Mesodermal cell (in vitro differentiated cells): Measurements from ENCODE around the gene ALX3.
A peak's percentile ranks its signal among the peaks of the same experiment; 100 is the strongest.

Experiments used
- H3K27ac ChIP-seq: 2 replicates; pipeline ENCODE4 v1.7.0; 2013; ENCODE audit warnings: mild to moderate bottlenecking, low read depth, low read length, moderate library complexity; ENCODE audit not compliant: severe bottlenecking
- H3K36me3 ChIP-seq: 2 replicates; pipeline ENCODE4 v1.7.1; 2013; ENCODE audit warnings: mild to moderate bottlenecking, low read length, moderate library complexity; ENCODE audit not compliant: control insufficient read depth, insufficient read depth
- H3K4me1 ChIP-seq: one replicate; pipeline ENCODE4 v1.7.1; 2013; ENCODE audit warnings: mild to moderate bottlenecking, low read length; ENCODE audit not compliant: insufficient read depth, control insufficient read depth, poor library complexity, severe bottlenecking
- H3K4me3 ChIP-seq: 2 replicates; pipeline ENCODE4 v1.7.0; 2013; ENCODE audit warnings: low read length, control low read depth, mild to moderate bottlenecking; ENCODE audit not compliant: insufficient read depth, poor library complexity, severe bottlenecking; ENCODE audit errors: extremely low read depth
- H3K9me3 ChIP-seq: 2 replicates; pipeline ENCODE4 v1.7.1; 2013; ENCODE audit warnings: mild to moderate bottlenecking, low read length, moderate library complexity; ENCODE audit not compliant: control insufficient read depth
- WGBS, 2 experiments: methylation state at CpG; one replicate each; pipeline ENCODE4 v1.1.5; 2013; ENCODE audit warnings: missing lambda C conversion rate in 2 of 2; ENCODE audit not compliant: insufficient coverage in 2 of 2; 5-methylcytosine and 5-hydroxymethylcytosine counted together

Gene ALX3

DNA sequence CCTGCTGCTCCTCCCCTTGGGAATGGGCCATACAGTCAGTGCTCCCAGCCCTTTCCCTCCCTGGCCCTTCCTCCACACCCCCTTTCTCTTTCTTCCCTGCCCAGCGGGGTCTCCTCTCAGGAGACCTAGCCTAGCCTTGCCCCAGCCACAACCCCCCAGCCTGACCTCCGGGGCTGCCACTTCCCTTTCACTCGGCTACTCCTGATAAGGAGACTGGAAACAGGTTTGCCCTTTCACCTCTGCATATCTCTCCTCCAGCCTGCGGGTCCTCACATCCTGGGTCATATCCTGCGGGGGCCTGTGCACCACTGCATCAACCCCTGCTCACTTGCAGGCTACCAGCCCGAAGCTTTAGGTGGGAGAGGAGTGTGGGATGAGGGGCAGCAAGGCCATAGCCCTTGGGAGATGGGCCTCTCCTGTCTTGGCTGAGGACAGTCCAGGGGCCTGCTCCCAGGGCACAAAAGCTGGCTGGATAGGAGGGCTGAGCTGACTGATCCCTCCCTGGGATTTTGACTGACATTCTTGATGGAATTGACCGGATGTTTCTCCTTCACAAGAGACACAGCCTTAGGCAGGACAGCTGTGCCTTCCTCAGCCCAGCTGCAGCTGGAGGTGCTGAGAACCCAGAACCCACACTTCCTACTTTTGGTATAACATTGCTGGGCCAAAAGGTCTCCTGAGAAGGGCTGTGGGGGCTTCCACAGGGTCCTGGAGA, 19.2 kb upstream of the ALX3 start:
- 40 to 51% methylated on average over 1 to 3 of the region's 7 CpGs for WGBS, 2 experiments
- Histone ChIP-seq H3K4me3 (no peak overlapping the region), H3K27ac (no peak overlapping the region), H3K36me3 (no peaks in the 10 kb centered on the region), H3K9me3 (peaks cover 7% of the 10 kb centered on the region), H3K4me1 (peaks cover 20% of the 10 kb centered on the region)

DNA sequence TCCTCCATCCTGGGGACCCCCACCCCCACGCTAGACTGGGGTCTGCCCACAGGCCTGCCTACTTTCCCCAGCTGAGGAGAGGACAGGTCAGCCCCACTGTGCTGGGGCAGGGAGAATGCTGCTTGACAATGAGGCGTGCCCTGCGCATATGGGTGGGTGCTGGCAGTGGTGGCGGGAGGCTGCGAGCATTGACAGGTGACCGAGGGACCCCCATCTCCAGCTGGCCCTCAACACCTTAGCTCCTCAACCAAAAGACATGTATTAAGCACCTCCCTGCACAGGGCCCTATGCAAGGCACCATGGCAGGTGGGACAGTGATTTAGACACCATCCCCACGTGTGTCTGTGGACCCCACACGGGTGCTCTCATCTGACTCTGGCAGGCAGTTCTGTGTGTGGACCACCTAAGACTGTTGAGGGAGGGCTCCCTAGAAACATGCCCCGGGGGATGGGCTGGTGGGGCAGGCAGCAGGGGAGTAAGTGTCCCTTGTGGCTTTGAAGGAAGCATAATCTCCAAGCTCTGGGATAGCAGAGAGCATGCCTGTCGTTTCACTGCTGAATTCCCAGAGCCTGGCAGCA, 18.4 kb upstream of the ALX3 start:
- WGBS, 2 experiments = 87 to 97% methylated on average over 6 to 7 of the region's 10 CpGs
- H3K27ac ChIP-seq = no peak overlapping the region
- no peak overlapping the region for H3K4me3 ChIP-seq

DNA sequence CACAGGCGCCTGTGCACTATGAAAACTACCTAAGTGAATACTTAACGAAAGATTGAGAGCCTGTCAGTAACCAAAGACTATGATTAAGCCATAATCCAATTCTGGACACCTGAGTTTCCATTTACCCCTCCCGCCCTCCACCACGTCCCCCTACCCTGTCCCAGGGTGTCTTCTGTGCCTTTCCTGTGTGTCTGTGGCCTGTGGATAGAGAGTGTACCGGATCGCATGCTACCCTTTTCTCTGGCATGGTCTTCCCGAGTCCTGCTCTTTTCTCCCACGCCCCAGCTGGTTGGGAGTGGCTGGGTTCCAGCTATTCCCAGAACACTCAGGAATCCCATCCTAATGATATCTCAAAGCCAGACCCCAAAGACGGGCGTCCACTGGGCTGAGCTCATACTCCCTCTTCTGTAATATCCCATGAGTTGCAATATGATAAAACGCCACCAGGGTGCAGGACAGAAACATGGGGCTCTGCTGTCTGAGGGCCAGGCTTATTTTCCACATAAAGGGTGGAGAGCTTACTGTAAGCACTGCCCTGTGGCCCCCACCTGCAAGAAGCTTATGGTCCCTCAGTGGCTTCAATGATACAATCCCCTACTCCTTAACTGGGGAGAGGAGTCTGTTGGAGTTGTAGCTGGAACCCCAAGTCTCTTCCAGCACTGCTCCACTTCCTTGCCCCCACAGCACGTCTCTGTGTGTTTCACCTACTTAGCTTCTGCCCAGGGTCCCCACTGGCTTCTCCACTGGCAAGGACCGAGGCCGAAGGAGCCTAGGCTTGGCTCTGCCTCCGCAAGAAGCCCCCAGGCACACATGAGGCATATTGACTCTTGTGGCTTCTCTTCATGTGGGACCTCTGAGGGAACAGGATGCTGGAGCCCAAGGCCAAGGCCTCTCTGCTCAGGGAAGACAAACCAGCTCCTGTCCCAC, 17.6 kb upstream of the ALX3 start:
- Histone ChIP-seq H3K9me3 (no peaks in the 10 kb centered on the region), H3K4me3 (no peak overlapping the region), H3K27ac (no peak overlapping the region), H3K36me3 (no peaks in the 10 kb centered on the region), H3K4me1 (peaks cover 25% of the 10 kb centered on the region)
- 67 to 70% methylated on average over 11 to 13 of the region's 15 CpGs for WGBS, 2 experiments

More for the DNA sequence above, 18.4 kb upstream of the ALX3 start:
- Histone ChIP-seq H3K4me1 (peaks cover 20% of the 10 kb centered on the region), H3K36me3 (no peaks in the 10 kb centered on the region), H3K9me3 (no peaks in the 10 kb centered on the region)

DNA sequence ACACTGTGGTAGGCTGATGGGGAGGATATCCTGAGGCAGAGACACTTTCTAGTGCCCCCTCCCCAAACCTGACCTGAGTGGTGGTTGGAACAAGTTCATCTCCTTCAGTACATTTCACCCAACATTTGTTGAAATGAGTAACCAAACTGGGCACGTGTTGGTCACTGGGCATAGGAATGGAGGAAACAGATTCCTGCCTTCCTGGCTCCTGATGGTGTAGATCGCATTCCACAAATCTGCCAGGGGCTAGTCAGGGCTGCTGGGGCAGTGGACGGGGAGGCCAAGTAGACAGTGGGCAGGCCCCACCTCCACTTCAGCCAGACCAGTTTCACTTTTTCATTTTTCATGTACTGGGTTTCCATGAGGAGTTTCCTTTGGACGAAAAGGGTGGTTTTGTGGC, 16.5 kb upstream of the ALX3 start:
- Histone ChIP-seq H3K4me3 (no peak overlapping the region), H3K4me1 (peaks cover 21% of the 10 kb centered on the region), H3K27ac (no peak overlapping the region), H3K9me3 (no peaks in the 10 kb centered on the region), H3K36me3 (no peaks in the 10 kb centered on the region)
- WGBS, 2 experiments = 69% methylated on average over 2 of the region's 4 CpGs; no CpG with 5 or more reads in 1 of the 2 experiments

DNA sequence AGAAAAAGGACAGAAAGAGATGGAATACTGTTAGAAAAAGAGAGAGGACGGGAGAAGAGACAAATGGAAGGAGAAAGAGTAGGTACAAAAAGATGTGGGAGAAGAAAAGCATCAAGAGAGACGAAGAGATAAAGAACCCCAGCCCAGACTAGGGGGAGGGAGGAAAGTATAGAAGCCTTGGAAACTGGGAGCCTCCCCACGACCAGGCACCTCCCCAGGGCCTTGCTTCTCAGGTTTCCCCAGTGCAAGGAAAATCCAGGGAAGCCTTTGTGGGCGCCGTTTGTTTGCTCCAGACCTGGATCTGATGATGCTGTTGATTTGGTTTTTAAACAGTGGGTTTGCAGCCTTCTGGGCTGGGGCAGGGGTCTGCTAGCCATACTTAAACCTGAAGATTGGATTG, 15.2 kb upstream of the ALX3 start:
- Histone ChIP-seq H3K27ac (no peak overlapping the region), H3K9me3 (no peaks in the 10 kb centered on the region), H3K4me1 (peaks cover 21% of the 10 kb centered on the region), H3K4me3 (no peak overlapping the region), H3K36me3 (no peaks in the 10 kb centered on the region)
- 34 to 42% methylated on average over 5 of the region's 5 CpGs for WGBS, 2 experiments

DNA sequence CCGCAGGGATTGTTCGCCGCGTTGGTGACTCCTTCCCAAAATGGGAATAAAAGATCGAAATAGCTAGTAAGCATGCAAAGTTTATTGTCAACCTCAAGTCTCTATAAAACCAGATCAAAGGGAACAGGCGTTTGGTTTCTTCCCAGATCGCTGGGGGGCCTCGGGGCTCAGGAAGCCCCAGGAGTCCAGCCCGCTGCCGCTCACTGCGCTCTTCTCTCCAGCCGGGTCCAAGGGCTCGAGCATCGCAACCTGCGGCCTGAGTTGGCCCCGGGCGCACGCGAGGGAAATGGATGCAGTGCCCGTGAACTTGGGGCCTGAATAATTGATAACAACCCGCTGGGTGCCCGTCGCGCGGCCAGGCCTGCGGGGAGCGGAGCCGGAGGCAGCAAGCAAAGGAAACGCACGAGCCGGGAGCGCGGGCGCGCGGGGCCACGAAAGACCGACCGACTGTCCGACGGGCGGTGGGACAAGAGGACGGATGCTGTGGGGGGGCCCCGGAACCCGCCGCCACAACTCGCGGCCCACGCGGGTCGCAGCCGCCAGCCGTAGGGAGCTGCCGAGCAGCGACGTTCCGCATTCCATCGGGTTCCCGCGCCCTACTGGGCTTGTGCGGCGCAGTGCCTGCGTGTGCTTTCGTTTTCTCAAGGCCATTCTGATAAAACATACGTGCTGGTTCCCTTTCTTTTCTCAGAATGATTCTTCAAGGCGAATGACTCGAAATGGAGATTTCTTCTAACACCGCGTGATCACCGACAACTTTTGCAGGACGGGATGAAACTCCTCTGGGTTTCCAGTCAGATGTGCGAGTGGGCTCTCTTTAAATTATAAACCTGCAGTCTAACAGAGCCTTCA, 14.0 kb upstream of the ALX3 start:
- no peaks in the 10 kb centered on the region for H3K9me3 ChIP-seq
- H3K36me3 ChIP-seq = no peaks in the 10 kb centered on the region
- WGBS, 2 experiments = 2% methylated on average over 57 to 62 of the region's 72 CpGs
- peak overlapping the region; percentile 12 for H3K4me3 ChIP-seq
- H3K4me1 ChIP-seq = peaks cover 12% of the 10 kb centered on the region
- H3K27ac ChIP-seq = no peak overlapping the region

DNA sequence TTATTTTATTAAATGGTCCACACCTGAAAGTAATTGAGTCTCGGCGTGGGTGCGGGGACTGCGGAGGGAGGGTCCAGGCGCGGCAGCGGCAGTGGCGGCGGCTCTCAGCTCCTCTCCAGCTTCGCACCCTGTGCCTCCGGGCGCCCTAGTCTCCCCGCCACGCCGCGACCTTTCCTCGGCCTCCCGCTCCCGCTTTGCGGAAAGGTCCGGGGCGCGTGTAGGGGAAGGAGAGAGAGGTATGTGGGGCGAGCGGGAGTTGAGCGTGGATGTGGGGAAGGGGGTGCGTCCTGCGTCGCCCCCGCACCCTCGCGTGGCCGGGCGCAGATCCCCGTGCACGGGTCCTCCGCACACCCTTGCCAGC, 13.4 kb upstream of the ALX3 start:
- no peak overlapping the region for H3K27ac ChIP-seq
- no peaks in the 10 kb centered on the region for H3K9me3 ChIP-seq
- H3K4me1 ChIP-seq = peaks cover 6% of the 10 kb centered on the region
- WGBS, 2 experiments = 0 to 2% methylated on average over 7 to 21 of the region's 37 CpGs
- no peak overlapping the region for H3K4me3 ChIP-seq
- H3K36me3 ChIP-seq = no peaks in the 10 kb centered on the region

DNA sequence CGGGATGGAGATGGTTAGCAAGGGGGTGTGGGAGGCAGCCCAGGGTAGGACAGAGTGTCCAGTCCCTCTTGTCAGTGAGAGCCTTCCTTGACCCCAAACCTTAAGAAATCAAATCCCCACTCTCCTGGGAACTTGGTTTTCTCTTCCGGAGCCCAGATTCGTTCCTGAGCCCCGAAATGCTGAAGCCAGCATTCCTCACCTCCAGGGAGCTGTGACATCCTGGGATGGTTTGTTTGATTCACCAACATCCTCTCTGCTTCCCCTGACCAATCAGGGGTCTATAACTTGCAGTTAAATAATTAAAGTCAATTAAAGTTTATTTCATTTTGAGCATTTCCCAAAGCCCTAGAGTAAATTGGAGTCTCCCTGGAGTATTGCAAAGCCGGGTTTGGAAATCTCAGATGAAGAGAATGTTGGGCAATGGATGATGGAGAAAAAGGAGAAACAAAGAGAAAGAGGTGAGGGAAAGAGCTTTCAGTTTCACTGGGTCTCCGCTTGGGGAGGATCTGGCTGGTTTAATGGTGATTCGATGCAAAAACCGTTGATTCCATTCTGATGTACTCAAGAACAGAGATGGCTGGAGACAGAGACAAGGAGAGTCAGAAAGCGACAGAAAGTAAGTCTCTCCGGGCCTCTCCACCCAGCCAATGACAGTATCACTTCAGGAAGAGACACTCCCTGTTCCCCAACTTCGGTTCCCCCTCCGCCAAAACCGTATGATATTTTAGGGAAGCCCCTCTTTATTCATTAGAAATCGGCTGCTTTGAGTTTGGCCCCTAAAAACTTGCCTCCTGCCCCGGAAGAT, 12.8 kb upstream of the ALX3 start:
- Histone ChIP-seq H3K36me3 (no peaks in the 10 kb centered on the region), H3K4me1 (peaks cover 5% of the 10 kb centered on the region), H3K9me3 (no peaks in the 10 kb centered on the region), H3K4me3 (no peak overlapping the region), H3K27ac (no peak overlapping the region)
- 7 to 13% methylated on average over 10 to 14 of the region's 15 CpGs for WGBS, 2 experiments

DNA sequence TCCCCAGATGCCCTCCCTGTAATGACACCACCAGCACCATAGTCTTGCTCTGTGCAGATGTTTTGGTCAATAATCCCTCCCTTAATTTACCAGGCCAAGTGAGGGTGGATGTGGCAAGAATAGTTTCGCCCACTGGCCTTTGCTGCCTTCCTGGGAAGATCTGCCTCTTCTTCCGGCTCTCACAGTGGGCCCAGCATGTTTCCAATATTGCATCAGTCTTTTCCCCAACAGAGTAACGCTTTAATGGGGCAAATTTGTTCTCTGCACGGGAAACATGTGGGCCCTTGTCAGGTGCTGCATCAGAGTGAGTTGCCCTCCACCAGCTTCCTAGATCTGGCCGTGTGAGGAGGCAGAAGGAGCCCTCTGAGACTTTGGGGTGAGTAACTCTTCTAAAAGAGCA, 12.0 kb upstream of the ALX3 start:
- 57 to 64% methylated on average over 5 of the region's 5 CpGs for WGBS, 2 experiments
- Histone ChIP-seq H3K36me3 (no peaks in the 10 kb centered on the region), H3K4me3 (no peak overlapping the region)

More for the DNA sequence above, 12.0 kb upstream of the ALX3 start:
- H3K27ac ChIP-seq = no peak overlapping the region
- H3K9me3 ChIP-seq = no peaks in the 10 kb centered on the region
- H3K4me1 ChIP-seq = peaks cover 5% of the 10 kb centered on the region
